GM23338 (cell line): ENCODE measurements around the gene AKAP10. TPM values are rescaled to one million over a fixed set of nuclear protein-coding genes. Genes with fewer than 3 reads are reported as not detected.
A peak's percentile ranks its signal among the peaks of the same experiment; 100 is the strongest.

ENCODE experiments used
- ATAC-seq: fragments of 200-7000 bp; cut with Tn5 transposase; 3 replicates; pipeline ENCODE4 v1.9.1; 2020
- DNase-seq: peaks from one replicate; pipeline ENCODE4 v3.0.0-alpha.2; 2015; ENCODE audit warnings: low spot score
- H2AFZ ChIP-seq: fragments of 200-600 bp; sonication (generic); 2 replicates; pipeline ENCODE4 v1.8.0; 2016; ENCODE audit warnings: antibody characterized with exemption, mild to moderate bottlenecking, moderate library complexity
- H3F3A ChIP-seq: fragments of 200-600 bp; sonication (generic); replicated peaks from 2 replicates; pipeline ENCODE4 v1.8.0; 2017; ENCODE audit warnings: antibody characterized with exemption, mixed run types, low read depth
- H3K27ac ChIP-seq: fragments of 200-600 bp; sonication (generic); 2 replicates; pipeline ENCODE4 v1.6.1; 2016; ENCODE audit warnings: low read depth
- H3K27me3 ChIP-seq: fragments of 200-600 bp; sonication (generic); 2 replicates; pipeline ENCODE4 v1.8.0; 2016; ENCODE audit warnings: mild to moderate bottlenecking, mixed run types, moderate library complexity; ENCODE audit not compliant: insufficient read depth
- H3K36me3 ChIP-seq: fragments of 200-600 bp; sonication (generic); 2 replicates; pipeline ENCODE4 v1.8.0; 2016; ENCODE audit warnings: mild to moderate bottlenecking; ENCODE audit not compliant: insufficient read depth
- H3K4me1 ChIP-seq: fragments of 200-600 bp; sonication (generic); 2 replicates; pipeline ENCODE4 v1.8.0; 2016; ENCODE audit warnings: mild to moderate bottlenecking, moderate library complexity; ENCODE audit not compliant: insufficient read depth
- H3K4me2 ChIP-seq: fragments of 200-600 bp; sonication (generic); 2 replicates; pipeline ENCODE4 v1.7.1; 2017; ENCODE audit warnings: mixed run types
- H3K4me3 ChIP-seq: fragments of 200-600 bp; sonication (generic); 2 replicates; pipeline ENCODE4 v1.6.1; 2016; ENCODE audit warnings: mixed run types
- H3K79me2 ChIP-seq: fragments of 200-600 bp; sonication (generic); replicated peaks from 2 replicates; pipeline ENCODE4 v1.8.0; 2017; ENCODE audit warnings: mild to moderate bottlenecking; ENCODE audit not compliant: insufficient read depth
- H3K9me2 ChIP-seq: fragments of 200-600 bp; sonication (generic); 2 replicates; pipeline ENCODE4 v1.8.0; 2017; ENCODE audit not compliant: insufficient read depth
- H4K20me1 ChIP-seq: fragments of 200-600 bp; sonication (generic); replicated peaks from 2 replicates; pipeline ENCODE4 v1.8.0; 2017; ENCODE audit warnings: mild to moderate bottlenecking; ENCODE audit not compliant: insufficient read depth
- H3K27ac Mint-ChIP-seq: 2 replicates; pipeline ENCODE4 v1.8.0; 2020; ENCODE audit warnings: inconsistent platforms, mild to moderate bottlenecking, moderate library complexity, mixed read lengths
- H3K27me3 Mint-ChIP-seq: 3 replicates; pipeline ENCODE4 v1.8.0; 2022; ENCODE audit warnings: low read depth, mild to moderate bottlenecking, moderate library complexity, mixed read lengths, inconsistent platforms; ENCODE audit not compliant: insufficient read depth, poor library complexity
- H3K36me3 Mint-ChIP-seq: 3 replicates; pipeline ENCODE4 v1.8.0; 2021; ENCODE audit warnings: low read depth, mild to moderate bottlenecking, inconsistent platforms, moderate library complexity, mixed read lengths
- H3K4me1 Mint-ChIP-seq: 3 replicates; pipeline ENCODE4 v1.8.0; 2020; ENCODE audit warnings: mild to moderate bottlenecking, inconsistent platforms, mixed read lengths
- H3K4me3 Mint-ChIP-seq: 3 replicates; pipeline ENCODE4 v1.8.0; 2021; ENCODE audit warnings: moderate library complexity, mild to moderate bottlenecking, inconsistent platforms, mixed read lengths
- H3K9me3 Mint-ChIP-seq: 3 replicates; pipeline ENCODE4 v1.8.0; 2020; ENCODE audit warnings: moderate library complexity, mild to moderate bottlenecking, inconsistent platforms, mixed read lengths
- POLR2AphosphoS5 ChIP-seq: IDR thresholded peaks from 2 replicates; pipeline ENCODE4 v1.6.1; 2016; ENCODE audit warnings: antibody characterized with exemption, low read depth
- ZNF114 ChIP-seq: fragments of 250-450 bp; sonication (Bioruptor Pico); IDR thresholded peaks from 2 replicates; pipeline ENCODE4 v1.5.0; 2020; ENCODE audit warnings: mild to moderate bottlenecking, moderate library complexity
- polyA plus RNA-seq: library from polyadenylated mRNA; unstranded; fragments of >200 nt; fragmentation: Nextera tagmentation; extraction: Ambion mirVana; gene quantifications from 2 replicates; pipeline ENCODE4 v1.2.1, GENCODE V29; 2016
- total RNA-seq: library from RNA; depleted of rRNA; stranded (reverse); fragments of >200 nt; shearing (Covaris generic); gene quantifications from 2 replicates; pipeline ENCODE4 v1.2.3, GENCODE V29; 2014
- TF ChIP-seq, protein P1 (sequence below): IDR thresholded peaks from 2 replicates; pipeline ENCODE4 v1.6.1; 2016; ENCODE audit warnings: antibody characterized with exemption
- TF ChIP-seq, protein P2 (sequence below): fragments of 250-450 bp; sonication (Bioruptor Pico); IDR thresholded peaks from 2 replicates; pipeline ENCODE4 v1.5.0; 2020; ENCODE audit warnings: mild to moderate bottlenecking, moderate library complexity
- TF ChIP-seq, protein P3 (sequence below), 2 experiments: fragments of 200-600 bp in 1 of 2; sonication (generic) in 1 of 2; conservative IDR thresholded peaks; 2 replicates each; pipeline versions ENCODE4 v1.5.1 to v1.6.1; 2016 to 2017; ENCODE audit warnings: antibody characterized with exemption in 2 of 2, low read depth in 2 of 2, mild to moderate bottlenecking in 2 of 2, moderate library complexity in 1 of 2

Gene AKAP10
- total and polyA plus RNA-seq, 2 experiments from 2014 or later, result 16.7 to 25.9 TPM

DNA sequence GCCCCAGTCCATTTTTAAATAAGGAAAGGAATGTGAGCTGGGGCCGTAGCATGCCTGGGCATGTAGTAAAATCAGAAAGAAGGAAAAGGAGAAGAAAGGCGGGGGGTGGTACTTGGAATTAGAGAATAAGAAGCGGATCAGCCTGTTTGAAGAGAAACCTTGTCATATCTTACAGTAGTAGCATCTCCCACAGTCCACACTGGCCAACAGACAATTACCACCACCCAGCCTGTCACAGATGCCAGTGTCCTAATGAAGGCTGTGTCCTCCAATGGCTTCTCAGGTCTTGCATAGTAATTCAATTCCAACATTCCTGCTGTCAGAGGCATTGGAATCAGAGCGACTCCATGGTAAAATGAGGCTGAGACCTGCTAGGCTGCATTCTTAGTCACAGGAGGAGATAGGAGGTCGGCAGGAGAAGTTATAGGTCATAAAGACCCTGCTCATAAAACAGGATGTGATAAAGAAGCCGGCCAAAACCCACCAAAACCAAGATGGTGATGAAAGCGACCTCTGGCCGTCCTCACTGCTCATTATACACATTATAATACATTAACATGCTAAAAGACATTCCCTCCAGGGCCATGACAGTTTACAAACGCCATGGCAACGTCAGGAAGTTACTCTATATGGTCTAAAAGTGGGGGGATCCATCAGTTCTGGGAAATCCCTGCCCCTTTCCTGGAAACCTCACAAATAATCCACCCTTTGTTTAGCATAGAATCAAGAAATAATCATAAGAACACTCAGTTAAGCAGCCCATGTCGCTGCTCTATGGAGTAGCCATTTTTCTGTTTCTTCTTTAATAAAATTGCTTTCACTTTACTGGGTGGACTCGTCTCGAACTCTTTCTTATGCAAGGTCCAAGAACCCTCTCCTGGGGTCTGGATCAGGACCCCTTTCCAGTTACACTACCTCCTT is 9.6 kb upstream of the AKAP10 start:
- ATAC-seq, result peak; percentile 61
- Histone ChIP-seq H3K4me3 (no peak overlapping the region), H3K9me2 (peaks cover 12% of the 10 kb centered on the region), H3K79me2 (no peaks in the 10 kb centered on the region), H4K20me1 (no peaks in the 10 kb centered on the region), H3F3A (no peaks in the 10 kb centered on the region), H2AFZ (peak overlapping the region; percentile 33; the same call in 1 of the 2 replicates), H3K4me1 (peaks cover 15% of the 10 kb centered on the region), H3K27me3 (no peaks in the 10 kb centered on the region), H3K4me2 (peak overlapping the region; percentile 25; the same call in 1 of the 2 replicates), H3K36me3 (no peaks in the 10 kb centered on the region), H3K27ac (peak overlapping the region; percentile 41; the same call in 1 of the 2 replicates)
- H3K36me3 Mint-ChIP-seq, result no peaks in the 10 kb centered on the region
- H3K27ac Mint-ChIP-seq, result peak overlapping the region; percentile 80
- peak; percentile 58 for DNase-seq
- H3K4me3 Mint-ChIP-seq, result no peak overlapping the region; the same call in 2 of the 3 replicates
- no peaks in the 10 kb centered on the region; the same call in 2 of the 3 replicates for H3K9me3 Mint-ChIP-seq
- TF ChIP-seq POLR2AphosphoS5 (no peak), ZNF114 (no peak)
- TF ChIP-seq, protein P1, sequence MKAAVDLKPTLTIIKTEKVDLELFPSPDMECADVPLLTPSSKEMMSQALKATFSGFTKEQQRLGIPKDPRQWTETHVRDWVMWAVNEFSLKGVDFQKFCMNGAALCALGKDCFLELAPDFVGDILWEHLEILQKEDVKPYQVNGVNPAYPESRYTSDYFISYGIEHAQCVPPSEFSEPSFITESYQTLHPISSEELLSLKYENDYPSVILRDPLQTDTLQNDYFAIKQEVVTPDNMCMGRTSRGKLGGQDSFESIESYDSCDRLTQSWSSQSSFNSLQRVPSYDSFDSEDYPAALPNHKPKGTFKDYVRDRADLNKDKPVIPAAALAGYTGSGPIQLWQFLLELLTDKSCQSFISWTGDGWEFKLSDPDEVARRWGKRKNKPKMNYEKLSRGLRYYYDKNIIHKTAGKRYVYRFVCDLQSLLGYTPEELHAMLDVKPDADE, result no peak
- TF ChIP-seq, protein P2, sequence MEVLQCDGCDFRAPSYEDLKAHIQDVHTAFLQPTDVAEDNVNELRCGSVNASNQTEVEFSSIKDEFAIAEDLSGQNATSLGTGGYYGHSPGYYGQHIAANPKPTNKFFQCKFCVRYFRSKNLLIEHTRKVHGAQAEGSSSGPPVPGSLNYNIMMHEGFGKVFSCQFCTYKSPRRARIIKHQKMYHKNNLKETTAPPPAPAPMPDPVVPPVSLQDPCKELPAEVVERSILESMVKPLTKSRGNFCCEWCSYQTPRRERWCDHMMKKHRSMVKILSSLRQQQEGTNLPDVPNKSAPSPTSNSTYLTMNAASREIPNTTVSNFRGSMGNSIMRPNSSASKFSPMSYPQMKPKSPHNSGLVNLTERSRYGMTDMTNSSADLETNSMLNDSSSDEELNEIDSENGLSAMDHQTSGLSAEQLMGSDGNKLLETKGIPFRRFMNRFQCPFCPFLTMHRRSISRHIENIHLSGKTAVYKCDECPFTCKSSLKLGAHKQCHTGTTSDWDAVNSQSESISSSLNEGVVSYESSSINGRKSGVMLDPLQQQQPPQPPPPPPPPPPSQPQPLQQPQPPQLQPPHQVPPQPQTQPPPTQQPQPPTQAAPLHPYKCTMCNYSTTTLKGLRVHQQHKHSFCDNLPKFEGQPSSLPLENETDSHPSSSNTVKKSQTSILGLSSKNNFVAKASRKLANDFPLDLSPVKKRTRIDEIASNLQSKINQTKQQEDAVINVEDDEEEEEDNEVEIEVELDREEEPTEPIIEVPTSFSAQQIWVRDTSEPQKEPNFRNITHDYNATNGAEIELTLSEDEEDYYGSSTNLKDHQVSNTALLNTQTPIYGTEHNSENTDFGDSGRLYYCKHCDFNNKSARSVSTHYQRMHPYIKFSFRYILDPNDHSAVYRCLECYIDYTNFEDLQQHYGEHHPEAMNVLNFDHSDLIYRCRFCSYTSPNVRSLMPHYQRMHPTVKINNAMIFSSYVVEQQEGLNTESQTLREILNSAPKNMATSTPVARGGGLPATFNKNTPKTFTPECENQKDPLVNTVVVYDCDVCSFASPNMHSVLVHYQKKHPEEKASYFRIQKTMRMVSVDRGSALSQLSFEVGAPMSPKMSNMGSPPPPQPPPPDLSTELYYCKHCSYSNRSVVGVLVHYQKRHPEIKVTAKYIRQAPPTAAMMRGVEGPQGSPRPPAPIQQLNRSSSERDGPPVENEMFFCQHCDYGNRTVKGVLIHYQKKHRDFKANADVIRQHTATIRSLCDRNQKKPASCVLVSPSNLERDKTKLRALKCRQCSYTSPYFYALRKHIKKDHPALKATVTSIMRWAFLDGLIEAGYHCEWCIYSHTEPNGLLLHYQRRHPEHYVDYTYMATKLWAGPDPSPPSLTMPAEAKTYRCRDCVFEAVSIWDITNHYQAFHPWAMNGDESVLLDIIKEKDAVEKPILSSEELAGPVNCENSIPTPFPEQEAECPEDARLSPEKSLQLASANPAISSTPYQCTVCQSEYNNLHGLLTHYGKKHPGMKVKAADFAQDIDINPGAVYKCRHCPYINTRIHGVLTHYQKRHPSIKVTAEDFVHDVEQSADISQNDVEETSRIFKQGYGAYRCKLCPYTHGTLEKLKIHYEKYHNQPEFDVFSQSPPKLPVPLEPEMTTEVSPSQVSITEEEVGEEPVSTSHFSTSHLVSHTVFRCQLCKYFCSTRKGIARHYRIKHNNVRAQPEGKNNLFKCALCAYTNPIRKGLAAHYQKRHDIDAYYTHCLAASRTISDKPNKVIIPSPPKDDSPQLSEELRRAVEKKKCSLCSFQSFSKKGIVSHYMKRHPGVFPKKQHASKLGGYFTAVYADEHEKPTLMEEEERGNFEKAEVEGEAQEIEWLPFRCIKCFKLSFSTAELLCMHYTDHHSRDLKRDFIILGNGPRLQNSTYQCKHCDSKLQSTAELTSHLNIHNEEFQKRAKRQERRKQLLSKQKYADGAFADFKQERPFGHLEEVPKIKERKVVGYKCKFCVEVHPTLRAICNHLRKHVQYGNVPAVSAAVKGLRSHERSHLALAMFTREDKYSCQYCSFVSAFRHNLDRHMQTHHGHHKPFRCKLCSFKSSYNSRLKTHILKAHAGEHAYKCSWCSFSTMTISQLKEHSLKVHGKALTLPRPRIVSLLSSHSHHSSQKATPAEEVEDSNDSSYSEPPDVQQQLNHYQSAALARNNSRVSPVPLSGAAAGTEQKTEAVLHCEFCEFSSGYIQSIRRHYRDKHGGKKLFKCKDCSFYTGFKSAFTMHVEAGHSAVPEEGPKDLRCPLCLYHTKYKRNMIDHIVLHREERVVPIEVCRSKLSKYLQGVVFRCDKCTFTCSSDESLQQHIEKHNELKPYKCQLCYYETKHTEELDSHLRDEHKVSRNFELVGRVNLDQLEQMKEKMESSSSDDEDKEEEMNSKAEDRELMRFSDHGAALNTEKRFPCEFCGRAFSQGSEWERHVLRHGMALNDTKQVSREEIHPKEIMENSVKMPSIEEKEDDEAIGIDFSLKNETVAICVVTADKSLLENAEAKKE (CRISPR knock-in tag), result no peak
- TF ChIP-seq, protein P3, sequence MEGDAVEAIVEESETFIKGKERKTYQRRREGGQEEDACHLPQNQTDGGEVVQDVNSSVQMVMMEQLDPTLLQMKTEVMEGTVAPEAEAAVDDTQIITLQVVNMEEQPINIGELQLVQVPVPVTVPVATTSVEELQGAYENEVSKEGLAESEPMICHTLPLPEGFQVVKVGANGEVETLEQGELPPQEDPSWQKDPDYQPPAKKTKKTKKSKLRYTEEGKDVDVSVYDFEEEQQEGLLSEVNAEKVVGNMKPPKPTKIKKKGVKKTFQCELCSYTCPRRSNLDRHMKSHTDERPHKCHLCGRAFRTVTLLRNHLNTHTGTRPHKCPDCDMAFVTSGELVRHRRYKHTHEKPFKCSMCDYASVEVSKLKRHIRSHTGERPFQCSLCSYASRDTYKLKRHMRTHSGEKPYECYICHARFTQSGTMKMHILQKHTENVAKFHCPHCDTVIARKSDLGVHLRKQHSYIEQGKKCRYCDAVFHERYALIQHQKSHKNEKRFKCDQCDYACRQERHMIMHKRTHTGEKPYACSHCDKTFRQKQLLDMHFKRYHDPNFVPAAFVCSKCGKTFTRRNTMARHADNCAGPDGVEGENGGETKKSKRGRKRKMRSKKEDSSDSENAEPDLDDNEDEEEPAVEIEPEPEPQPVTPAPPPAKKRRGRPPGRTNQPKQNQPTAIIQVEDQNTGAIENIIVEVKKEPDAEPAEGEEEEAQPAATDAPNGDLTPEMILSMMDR (conservative IDR thresholded peaks at IDR 0.05; ENCODE audit: low read depth in 2 of 2), result no peak
- H3K4me1 Mint-ChIP-seq, result peaks cover 17% of the 10 kb centered on the region
- peaks cover 2% of the 10 kb centered on the region for H3K27me3 Mint-ChIP-seq
